Panc1 (cell line): Measurements from ENCODE around the gene CCDC92B.

Experiments used
- POLR2AphosphoS5 ChIP-seq: IDR thresholded peaks from 2 replicates; pipeline ENCODE4 v1.6.1; 2012; ENCODE audit warnings: mild to moderate bottlenecking, low read depth, low read length, moderate library complexity
- SIN3A ChIP-seq: IDR thresholded peaks from 2 replicates; pipeline ENCODE4 v1.6.1; 2012; ENCODE audit warnings: low read depth, mild to moderate bottlenecking, low read length, moderate library complexity, borderline replicate concordance; ENCODE audit not compliant: insufficient read depth
- TCF7L2 ChIP-seq: IDR thresholded peaks from 2 replicates; pipeline ENCODE4 v1.6.1; 2011; ENCODE audit warnings: mild to moderate bottlenecking, low read depth, low read length, inconsistent platforms
- TF ChIP-seq, protein P1 (sequence below): fragments of 450-650 bp; IDR thresholded peaks from 2 replicates; pipeline ENCODE4 v1.5.1; 2017; ENCODE audit warnings: mild to moderate bottlenecking
- TF ChIP-seq, protein P2 (sequence below), 2 experiments: IDR thresholded peaks; 2 replicates each; pipeline ENCODE4 v1.6.1; 2011 to 2012; ENCODE audit warnings: low read depth in 2 of 2, control low read depth in 1 of 2, low read length in 1 of 2, mild to moderate bottlenecking in 1 of 2, moderate library complexity in 1 of 2; ENCODE audit not compliant: insufficient read depth in 1 of 2

DNA sequence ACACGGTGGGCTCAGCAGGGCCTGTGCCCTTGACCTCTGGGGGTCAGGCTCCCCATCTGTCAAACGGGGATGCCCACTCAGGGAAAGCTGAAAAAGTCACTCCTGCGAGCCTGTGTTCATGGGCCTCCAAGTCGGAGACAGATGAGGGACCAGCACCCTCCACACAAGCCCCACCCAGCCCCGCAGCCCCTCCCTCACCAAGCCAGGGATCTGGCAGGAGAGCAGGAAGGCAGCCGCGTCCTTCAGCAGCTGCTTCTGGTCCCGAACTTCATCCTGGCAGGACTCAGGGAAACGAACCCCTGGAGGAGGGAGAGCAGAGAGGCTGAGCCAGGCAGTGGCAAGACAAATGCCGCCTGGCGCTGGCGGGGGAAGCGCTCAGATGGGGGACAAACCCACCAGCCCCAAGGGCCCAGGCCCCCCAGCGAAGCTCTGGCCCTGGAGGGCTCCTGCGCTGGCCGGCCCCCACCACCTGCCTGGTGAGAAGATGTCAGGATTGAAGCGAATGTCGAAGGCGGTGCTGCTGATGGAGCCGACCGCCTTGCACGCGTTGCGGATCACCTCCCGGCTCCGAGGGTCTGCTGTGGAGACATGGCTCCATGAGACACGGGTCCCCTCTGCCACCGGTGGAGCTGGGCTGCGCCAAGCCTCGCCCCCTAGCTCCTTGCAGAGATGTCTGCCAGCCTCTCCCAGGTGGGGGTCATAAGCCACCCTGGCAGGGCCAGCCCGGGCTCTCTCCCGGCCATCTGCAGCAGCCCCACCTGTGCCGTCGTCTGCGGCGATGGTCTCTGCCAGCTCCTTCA, 53.3 kb downstream of the CCDC92B start:
- TF ChIP-seq, protein P1, sequence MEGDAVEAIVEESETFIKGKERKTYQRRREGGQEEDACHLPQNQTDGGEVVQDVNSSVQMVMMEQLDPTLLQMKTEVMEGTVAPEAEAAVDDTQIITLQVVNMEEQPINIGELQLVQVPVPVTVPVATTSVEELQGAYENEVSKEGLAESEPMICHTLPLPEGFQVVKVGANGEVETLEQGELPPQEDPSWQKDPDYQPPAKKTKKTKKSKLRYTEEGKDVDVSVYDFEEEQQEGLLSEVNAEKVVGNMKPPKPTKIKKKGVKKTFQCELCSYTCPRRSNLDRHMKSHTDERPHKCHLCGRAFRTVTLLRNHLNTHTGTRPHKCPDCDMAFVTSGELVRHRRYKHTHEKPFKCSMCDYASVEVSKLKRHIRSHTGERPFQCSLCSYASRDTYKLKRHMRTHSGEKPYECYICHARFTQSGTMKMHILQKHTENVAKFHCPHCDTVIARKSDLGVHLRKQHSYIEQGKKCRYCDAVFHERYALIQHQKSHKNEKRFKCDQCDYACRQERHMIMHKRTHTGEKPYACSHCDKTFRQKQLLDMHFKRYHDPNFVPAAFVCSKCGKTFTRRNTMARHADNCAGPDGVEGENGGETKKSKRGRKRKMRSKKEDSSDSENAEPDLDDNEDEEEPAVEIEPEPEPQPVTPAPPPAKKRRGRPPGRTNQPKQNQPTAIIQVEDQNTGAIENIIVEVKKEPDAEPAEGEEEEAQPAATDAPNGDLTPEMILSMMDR: no peak
- TF ChIP-seq, protein P2, sequence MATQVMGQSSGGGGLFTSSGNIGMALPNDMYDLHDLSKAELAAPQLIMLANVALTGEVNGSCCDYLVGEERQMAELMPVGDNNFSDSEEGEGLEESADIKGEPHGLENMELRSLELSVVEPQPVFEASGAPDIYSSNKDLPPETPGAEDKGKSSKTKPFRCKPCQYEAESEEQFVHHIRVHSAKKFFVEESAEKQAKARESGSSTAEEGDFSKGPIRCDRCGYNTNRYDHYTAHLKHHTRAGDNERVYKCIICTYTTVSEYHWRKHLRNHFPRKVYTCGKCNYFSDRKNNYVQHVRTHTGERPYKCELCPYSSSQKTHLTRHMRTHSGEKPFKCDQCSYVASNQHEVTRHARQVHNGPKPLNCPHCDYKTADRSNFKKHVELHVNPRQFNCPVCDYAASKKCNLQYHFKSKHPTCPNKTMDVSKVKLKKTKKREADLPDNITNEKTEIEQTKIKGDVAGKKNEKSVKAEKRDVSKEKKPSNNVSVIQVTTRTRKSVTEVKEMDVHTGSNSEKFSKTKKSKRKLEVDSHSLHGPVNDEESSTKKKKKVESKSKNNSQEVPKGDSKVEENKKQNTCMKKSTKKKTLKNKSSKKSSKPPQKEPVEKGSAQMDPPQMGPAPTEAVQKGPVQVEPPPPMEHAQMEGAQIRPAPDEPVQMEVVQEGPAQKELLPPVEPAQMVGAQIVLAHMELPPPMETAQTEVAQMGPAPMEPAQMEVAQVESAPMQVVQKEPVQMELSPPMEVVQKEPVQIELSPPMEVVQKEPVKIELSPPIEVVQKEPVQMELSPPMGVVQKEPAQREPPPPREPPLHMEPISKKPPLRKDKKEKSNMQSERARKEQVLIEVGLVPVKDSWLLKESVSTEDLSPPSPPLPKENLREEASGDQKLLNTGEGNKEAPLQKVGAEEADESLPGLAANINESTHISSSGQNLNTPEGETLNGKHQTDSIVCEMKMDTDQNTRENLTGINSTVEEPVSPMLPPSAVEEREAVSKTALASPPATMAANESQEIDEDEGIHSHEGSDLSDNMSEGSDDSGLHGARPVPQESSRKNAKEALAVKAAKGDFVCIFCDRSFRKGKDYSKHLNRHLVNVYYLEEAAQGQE (IDR thresholded peaks at IDR 0.05; ENCODE audit: insufficient read depth in 1 of 2, low read depth in 2 of 2, low read length in 1 of 2): no peak
- no peak for TF ChIP-seq SIN3A
- no peak for TF ChIP-seq TCF7L2
- TF ChIP-seq POLR2AphosphoS5: no peak
